MV-4-11 (cell line): ENCODE measurements around the gene HERC6.

ENCODE experiments used
- DNase-seq: peaks from one replicate; lab custom pipeline; 2025; lab: John Stamatoyannopoulos, UW

HERC6 gene

DNA sequence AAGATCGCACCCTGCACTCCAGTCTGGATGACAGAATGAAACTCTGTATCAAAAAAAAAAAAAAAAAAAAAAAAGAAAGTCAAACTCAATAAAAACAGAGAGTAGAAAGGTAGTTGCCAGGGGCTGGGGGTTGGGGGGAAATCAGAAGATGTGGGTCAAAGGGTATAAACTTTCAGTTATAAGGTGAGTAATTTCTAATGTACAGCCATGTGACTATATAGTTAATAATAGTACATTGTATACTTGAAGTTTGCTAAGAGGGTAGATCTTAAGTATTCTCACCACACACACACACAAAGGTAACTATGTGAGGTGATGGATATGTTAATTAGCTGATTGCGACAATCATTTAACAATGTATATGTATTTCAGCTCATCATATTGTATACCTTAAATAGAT is 11.5 kb downstream of the HERC6 start:
- no peak for DNase-seq

DNA sequence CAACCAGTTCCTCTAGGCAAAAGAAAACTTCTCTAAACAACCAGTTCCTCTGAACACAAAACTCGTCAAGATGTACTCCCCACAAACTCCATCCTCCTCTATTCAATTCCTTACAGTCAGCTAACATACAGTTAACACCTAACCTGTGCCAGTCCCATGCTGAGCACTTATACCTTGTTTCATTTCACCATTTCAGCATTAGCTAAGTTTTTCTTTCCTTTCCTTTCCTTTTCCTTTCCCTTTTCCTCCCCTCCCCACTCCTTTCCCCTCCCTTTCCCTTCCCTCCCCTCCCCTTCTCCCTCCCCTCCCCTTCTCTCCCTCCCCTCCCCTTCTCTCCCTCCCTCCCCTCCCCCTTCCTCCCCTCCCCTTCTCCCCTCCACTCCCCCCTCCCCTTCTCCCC is 13.1 kb downstream of the HERC6 start:
- no peak for DNase-seq

DNA sequence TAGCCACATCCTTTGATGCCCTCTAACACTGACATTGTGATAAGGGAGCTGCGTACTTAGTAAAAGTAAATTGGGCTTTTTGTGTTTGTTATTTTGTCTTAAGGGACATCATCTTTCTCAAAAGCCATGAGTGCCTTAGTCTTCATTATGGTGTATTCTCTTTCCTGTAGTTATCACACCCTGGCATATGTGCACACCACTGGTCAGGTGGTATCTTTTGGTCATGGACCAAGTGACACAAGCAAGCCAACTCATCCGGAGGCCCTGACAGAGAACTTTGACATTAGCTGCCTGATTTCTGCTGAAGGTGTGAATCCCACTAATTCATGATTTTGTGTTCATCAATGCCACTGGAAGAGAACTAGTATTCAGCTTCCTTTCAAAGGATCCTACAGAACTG is 18.0 kb downstream of the HERC6 start:
- DNase-seq = no peak

DNA sequence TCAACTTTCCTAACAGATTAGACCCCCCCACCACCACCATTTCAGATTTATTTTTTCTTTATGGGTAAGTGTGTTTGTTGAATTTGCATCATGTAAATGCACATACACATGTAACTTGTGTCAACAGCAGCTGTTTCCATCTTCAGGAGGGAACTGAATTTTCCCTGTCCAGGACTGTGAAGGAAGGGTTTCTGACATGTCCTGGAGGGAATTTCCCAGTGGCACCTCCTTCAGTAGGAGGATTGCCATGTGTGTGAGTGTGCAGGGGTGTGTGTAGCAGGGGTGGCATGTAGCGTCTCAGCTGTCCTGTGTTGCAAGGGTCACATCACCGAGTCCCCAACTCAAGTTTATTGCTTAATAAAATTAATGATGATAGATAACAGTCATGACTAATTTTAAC is 19.7 kb downstream of the HERC6 start:
- DNase-seq = peak; percentile 44

DNA sequence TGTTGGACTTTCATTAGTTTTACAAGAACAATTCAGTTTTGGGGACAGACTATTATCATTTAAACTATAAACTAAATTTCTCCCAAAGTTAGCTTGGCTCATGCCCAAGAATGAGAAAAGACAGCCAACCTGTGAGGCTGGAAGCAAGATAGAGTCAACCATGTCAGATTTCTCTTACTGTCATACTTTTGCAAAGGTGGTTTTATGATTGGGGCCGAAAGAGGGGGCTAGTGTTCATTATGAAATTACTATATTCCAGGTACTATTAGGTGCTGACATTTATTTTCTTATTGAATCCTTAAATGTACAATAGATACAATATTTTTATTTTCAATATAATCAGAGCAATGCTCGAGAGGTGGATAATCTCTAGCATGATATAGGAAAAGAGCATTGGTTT is 30.6 kb downstream of the HERC6 start:
- DNase-seq = no peak

DNA sequence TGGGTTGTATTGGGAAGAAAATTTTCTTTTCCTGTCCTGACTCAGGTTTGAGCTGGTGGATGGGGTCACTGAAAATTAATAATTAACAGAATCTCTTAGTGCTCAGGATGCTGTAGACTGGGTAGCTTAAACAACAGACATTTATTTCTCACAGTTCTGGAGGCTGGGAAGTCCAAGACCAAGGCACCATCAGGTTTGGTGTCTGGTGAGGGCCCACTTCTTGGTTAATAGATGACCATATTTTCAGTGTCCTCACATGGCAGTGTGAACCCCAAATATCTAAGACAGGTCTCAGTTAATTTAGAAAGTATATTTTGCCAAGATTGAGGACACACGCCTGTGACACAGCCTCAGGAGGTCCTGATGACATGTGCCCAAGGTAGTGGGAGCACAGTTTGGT is 31.1 kb downstream of the HERC6 start:
- DNase-seq = no peak

DNA sequence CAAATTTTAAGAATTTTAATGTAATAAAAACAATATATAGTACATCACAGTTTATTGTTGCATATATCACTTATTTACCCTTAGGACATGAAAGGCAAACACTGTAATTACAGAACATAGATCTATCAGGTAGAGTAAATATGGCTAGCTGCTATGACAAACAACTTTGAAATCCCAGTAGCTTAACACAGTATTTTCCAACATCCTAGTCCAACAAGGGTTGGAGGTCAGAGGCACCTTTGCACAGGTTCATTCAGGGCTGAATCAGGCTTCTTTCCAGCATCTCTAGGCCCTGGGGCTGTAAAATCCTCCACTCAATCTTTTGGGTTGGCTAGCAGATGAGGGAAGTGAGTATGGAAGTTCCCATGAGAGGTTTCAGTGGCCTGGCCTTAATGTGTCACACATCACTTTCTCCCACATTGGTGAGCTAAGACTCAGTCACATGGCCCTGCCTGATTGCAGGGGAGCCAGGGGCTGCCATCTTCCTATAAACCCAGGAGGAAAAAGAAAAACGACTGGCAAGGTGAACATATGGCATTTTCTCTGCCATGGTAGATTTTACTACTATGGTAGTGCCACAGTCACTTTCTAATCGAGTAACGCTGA is 32.9 kb downstream of the HERC6 start:
- peak; percentile 49 for DNase-seq

DNA sequence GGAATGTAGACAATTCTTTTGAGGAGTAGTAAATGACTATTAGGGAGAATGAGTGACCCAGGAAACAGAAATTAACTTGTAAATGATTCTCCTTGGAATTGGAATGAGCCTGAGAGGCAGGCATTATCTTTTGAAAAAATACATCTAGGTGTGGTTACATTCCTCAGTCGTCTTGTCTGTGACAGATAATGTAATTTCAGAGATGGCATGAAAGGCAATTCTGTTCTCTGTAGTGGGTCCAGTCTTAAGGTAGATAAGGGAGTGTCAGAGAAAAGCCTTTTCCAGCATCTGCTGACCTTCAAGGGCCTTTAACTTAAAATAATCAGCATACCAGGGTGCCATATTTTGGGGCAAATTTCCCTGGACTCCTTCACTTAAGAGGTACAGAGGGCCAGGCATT is 35.1 kb downstream of the HERC6 start:
- no peak for DNase-seq

DNA sequence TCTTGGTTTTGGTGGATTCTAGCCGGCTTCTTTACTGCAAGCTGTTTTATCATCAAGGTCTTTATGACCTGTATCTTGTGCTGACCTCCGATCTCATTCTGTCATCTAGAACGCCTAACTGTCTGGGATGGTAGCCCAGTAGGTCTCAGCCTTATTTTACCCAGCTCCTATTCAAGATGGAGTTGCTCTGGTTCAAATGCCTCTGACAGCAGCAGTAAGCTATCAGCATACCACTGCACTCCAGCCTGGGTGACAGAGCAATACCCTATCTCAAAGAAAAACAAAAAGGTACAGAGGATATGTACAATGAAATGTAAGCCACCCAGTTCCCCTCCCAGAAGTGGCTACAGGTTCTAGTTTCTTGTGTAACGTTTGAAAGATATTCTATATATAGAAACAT is 36.1 kb downstream of the HERC6 start:
- no peak for DNase-seq

DNA sequence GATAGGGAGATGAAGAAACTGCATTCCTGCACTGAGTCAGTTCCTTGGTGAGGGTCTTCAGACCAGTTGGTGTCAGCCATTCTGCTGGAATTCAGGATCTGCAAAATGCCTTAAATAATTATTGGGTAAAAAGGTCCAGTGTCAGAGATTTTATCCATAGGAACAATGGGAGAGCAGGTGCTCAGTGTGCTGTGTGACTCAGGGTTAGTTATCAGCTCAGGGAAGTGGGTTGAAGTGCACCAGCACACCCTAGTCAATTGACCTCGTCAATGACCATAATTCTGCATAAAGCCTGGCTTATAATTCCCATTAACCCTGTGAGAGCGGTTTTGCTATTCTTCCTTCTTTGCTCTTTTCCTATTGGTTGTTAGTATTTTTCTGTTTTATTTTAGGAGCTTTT is 37.3 kb downstream of the HERC6 start:
- DNase-seq = no peak

DNA sequence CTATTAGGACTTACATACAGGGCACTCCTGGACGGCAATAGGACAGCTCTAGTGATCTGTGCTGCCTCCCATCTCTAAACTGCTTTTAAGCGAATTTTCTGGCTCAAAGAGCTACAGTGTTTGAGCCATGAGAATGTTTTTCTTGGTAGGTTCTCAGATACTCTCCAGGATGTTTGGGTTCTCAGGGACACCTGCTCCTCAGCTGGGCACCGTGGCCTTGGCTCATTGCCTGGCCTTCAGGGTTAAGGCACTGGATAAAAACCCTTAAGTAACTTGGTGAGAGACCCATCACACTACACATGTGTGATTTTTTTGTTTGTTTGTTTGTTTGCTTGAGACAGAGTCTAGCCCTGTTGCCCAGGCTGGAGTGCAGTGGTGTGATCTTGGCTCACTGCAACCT is 39.8 kb downstream of the HERC6 start:
- DNase-seq = no peak

DNA sequence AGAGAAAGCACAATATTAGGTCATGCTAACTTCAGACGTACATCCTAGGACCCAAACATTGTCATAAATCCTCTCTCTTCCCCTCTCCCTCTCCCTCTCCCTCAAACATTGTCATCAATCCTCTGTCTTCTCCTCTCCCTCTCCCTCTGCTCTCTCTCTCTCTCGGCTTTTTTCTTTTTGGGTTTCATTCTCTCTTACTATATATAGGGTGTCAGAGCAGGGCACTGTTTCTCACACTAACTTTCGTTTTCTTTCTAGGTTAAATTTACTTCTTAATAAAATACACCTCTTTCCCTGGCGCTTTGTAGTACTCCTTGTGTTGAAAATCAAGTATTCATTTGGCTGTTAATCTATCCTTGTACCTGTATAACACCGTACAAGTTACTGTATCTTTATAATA is 41.2 kb downstream of the HERC6 start:
- DNase-seq = no peak

DNA sequence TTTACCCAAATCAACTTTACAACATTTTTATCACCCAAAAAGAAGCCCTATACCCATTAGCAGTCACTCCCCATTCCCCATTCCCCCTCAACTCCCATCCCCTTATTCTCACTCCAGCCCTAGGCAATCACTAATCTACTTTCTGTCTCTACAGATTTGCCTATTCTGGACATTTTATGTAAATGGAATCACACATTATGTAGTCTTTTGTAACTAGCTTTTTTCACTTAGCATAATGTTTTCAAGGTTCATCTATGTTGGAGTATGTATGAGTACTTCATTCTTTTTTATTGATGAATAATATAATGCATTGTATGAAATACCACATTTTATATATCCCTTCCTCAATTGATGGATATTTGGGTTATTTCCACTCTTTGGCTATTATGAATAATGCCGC is 42.2 kb downstream of the HERC6 start:
- DNase-seq = no peak

DNA sequence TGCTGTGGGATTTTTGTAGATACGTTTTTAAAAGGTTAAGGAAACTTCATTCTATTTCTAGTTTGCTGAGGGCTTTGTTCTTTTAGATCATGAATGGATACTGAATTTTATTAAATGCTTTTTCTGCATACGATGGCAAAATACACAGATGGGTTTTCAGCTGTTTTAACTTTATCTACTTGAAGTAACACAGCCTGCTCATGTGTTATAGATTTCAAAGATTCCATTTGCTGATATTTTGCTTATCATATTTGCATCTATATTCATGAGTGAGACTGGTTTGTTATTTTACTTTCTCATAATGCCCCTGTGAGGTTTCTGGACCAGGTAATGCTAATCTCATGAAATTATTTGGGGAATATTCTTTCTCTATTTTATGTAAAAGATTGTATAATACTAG is 43.8 kb downstream of the HERC6 start:
- no peak for DNase-seq

DNA sequence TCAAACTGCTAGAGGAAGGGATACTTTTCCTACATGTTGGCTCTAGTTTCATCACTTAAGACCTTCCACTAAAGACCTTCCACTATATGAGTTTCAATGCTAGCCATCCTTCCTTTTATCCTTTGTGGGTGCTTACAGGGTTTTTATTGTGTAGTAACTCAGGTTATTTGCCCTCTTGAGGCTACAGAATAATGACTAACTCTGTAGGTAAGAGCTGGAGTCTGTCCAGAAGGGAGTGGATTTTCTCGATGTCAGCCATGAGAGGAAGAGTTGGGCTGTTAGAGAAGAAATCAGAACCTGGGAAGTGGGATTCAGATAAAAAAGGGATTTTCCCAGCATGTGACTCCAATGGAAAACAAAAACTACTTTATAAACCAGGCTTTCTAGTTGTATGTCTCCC is 50.7 kb downstream of the HERC6 start:
- no peak for DNase-seq

DNA sequence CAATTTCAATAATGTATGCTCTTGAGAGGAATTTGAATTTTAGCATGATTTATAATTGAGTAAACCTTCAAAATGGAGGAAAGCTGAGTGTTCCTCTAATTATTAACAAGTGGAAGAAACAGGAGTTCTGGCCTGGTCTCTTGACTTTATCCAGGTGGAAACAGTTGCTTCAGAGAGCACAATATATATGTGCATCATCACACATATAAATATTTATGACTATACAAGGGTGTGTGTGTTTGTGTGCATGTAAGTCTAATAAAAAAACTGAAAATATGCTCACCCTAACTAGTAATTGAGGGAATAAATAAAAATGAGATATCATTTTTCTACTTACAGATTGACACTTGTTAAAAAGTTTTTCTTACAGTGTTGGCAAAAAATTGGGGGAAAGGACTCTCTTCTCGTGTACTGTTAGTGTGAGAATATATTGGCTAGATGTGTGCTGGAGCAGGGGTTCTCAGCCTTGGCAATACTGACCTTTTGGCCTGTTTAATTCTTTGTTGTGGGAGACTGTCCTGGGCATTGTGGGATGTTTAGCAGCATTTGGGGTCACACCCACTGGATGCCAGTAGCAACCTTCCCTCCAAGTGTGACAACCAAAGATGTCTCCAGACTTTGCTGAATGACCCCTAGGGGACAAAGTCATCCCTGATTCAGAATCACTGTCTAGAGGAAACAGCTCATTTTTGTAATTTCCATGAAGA is 57.5 kb downstream of the HERC6 start:
- no peak for DNase-seq

DNA sequence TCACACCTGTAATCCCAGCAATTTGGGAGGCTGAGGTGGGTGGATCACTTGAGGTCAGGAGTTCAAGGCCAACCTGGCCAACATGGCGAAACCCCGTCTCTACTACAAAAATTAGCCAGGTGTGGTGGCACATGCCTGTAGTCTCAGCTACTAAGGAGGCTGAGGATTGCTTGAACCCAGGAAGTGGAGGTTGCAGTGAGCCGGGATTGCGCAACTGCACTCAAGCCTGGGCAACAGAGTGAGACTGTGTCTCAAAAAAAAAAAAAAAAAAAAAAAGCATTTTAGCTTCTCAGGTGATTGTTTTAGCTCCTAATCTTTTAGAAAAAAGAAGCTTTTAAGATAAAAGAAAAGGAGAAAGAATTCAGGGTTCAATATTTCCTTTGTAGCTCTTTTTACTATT is 59.2 kb downstream of the HERC6 start:
- peak; percentile 4 for DNase-seq

DNA sequence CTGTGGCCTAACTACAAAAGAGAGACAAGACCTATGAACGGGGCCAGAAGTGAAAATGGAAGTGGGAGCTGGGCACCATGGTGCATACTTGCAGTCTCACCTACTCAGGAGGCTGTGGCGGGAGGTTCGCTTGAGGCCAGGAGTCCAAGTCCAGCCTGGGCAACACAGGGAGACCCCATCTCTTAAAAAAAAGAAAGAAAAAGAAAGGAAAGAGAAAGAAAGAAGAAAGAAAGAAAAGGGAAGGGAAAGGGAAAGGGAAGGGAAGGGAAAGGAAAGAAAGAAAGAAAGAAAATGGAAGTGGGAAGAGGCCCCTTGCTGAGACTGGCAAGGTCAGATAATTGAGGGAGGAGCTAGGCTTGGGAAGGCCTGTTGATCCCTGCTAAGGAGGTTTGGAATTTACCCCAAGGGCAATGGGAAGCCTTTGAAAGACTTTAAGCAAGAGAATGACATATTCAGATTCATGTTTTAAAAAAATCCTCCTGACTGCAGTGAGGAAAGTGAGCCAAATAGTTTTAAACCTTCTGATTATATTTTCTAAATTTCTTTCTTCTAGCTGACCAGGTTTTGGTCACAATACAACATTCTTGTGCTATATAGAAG is 60.6 kb downstream of the HERC6 start:
- no peak for DNase-seq

DNA sequence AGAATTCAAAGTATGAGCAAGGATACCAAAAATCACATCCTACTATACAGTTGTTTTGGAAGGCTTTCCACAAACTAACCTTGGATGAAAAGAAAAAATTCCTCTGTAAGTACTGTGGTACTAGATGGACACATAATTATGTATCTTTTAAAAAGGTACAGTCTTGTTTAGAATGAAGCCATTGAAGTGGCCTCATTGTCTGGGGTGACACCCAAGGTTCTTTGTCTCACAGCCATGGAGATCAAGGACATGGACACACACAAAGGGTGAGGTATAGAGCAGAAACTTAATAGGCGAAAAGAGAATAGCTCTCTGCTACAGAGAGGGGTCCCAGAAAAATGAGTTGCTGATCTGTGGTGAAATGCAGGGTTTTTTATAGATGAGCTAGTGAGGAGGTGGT is 61.5 kb downstream of the HERC6 start:
- no peak for DNase-seq

DNA sequence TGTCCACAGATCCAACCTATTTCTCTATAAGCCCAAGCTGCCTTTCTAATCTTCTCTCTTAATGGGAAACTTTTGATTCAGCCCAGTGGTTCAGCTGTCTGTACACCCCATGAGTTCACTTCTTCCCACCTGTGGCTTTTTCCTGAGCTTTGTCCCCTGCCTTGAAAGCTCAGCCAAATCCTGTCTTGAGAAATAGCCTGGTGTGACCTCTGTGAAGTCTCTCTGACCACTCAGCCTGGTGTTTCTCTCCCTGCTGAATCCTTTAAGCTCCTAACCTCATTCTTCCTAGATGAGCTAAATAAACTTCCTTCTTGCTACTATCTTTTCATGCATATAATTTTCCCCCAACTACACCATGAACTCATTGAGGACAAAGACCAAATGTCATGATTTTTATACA is 63.0 kb downstream of the HERC6 start:
- DNase-seq = no peak

DNA sequence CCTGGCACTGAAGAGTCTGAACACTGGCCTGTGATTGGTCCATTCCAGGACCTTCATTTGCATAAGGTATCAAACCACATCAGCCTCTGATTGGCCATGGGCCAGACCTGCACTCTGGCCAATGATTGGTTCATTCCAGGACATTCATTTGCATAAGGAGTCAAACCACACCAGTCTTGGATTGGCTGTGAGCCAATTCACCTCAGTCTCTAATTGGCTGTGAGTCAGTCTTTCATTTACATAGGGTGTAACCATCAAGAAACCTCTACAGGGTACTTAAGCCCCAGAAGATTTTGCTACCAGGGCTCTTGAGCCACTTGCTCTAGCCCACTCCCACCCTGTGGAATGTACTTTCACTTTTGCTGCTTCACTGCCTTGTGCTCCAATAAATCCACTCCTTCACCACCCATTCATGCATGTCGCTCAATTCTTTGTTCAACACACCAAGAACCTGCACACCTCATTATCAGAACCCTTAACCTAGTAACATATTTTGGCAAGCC is 64.1 kb downstream of the HERC6 start:
- DNase-seq = no peak

DNA sequence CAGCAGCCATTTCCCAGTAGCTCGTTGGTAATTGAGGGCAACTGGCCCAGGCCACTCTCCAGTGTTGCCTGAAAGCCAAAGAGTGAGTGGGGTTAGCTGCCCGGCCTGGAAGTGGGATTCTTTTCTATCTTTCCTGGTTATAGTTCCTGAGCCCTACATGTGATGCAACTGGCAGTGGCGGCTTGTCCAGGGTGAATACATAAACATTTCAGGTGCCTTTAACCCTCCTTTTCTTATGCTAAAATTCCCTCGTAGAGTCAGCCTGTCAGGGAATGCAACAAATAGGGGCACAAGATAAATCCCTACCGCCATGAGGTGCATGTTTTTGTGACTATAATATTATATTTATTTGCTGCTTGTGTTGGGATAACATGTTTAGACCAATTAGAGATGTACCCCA is 64.8 kb downstream of the HERC6 start:
- DNase-seq = no peak

DNA sequence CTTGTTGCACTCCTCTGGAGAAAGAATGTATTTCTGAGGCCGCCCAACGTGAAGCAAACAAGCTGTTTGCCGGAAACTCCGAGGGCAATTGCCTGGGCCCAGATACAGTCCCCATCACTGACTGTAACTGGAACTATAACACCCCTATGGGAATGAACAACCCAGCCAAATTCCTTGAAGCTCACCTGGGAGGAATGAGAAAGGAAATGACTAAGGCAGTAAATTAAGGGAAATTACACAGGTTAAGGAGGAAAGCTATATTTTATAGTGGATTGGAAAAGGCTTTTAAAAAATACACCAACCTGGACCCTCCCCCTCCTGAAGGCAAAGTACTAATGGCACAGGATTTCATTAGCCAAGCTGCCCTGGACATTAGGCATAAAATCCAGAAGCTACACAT is 66.6 kb downstream of the HERC6 start:
- no peak for DNase-seq

DNA sequence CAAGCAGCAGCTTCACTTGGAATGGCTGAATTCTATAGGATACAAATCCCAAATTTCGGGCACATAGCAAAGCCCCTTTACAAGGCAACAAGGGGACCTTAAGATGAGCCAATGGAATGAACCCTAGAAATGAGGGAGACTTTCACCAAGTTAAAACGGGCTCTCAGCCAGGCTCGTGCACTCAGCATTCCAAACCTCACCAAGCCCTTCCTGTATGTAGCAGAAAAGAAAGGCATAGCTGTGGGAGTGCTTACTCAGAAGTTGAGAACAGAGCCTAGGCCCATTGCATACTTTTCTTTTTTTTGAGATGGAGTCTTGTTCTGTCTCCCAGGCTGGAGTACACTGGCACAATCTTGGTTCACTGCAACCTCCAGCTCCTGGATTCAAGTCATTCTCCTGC is 67.5 kb downstream of the HERC6 start:
- no peak for DNase-seq
